HG02970 (cell line): ENCODE results near the gene GPHN.

ENCODE experiments used
- ATAC-seq: cut with Tn5 transposase; IDR thresholded peaks from one replicate; pipeline ENCODE4 v1.9.1; 2021; ENCODE audit warnings: mild to moderate bottlenecking, moderate library complexity, moderate number of reproducible peaks; ENCODE audit not compliant: unreplicated experiment, low FRiP score

The GPHN gene

GRCh38 chr14:67187826-67188225 lies 679.9 kb downstream of the GPHN start:
- no peak for ATAC-seq

- ATAC-seq = no peak
Measured at GRCh38 chr14:67188326-67188725, 680.4 kb downstream of the GPHN start.

GRCh38 chr14:67191768-67192290 lies 683.9 kb downstream of the GPHN start:
- ATAC-seq = no peak

- ATAC-seq = no peak
Measured at GRCh38 chr14:67192366-67192765, 684.4 kb downstream of the GPHN start.

GRCh38 chr14:67195279-67195678 lies 687.3 kb downstream of the GPHN start:
- no peak for ATAC-seq

- no peak for ATAC-seq
Measured at GRCh38 chr14:67199016-67199415, 691.1 kb downstream of the GPHN start.

- no peak for ATAC-seq
Measured at GRCh38 chr14:67207810-67208209, 699.9 kb downstream of the GPHN start.

- ATAC-seq = no peak
Measured at GRCh38 chr14:67218126-67218525, 710.2 kb downstream of the GPHN start.

GRCh38 chr14:67221248-67221981 lies 713.5 kb downstream of the GPHN start:
- no peak for ATAC-seq

- ATAC-seq = no peak
Measured at GRCh38 chr14:67221982-67222328, 714.0 kb downstream of the GPHN start.

- ATAC-seq = no peak
Measured at GRCh38 chr14:67225523-67225922, 717.6 kb downstream of the GPHN start.

GRCh38 chr14:67228325-67228984 lies 720.5 kb downstream of the GPHN start:
- ATAC-seq = no peak
